OCI-M2 (cell line): ENCODE results near the gene CD4.
"Not testable (repeated sequence)": the region's sequence is repeated elsewhere in the genome, so short reads cannot be mapped to it uniquely, and the experiment has no call there.

Source experiments
- DNase-seq: peaks from one replicate; lab custom pipeline; 2025; ENCODE audit not compliant: unreplicated experiment; lab: John Stamatoyannopoulos, UW

CD4 gene

DNA sequence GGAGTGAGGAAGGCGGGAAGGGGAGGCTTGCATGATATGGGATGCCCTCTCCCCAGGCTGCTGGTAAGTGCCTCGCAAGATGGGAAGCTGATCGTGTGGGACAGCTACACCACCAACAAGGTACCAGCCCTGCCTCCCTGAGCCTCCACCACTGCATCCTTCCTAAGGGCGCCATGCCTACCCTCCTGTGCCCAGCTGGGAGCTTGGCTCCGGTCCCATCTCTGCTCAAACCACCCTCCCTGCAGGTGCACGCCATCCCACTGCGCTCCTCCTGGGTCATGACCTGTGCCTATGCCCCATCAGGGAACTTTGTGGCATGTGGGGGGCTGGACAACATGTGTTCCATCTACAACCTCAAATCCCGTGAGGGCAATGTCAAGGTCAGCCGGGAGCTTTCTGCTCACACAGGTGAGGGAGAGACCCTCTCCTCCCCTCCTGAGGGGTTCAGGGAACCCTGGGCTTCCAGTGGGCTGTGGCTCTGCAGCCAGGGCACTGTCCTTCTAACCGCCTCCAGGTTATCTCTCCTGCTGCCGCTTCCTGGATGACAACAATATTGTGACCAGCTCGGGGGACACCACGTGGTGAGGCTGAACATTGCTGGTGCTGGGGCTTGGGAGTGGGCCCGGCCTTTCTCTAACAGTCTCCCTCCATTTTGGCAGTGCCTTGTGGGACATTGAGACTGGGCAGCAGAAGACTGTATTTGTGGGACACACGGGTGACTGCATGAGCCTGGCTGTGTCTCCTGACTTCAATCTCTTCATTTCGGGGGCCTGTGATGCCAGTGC is 54.0 kb downstream of the CD4 start:
- no peak for DNase-seq

DNA sequence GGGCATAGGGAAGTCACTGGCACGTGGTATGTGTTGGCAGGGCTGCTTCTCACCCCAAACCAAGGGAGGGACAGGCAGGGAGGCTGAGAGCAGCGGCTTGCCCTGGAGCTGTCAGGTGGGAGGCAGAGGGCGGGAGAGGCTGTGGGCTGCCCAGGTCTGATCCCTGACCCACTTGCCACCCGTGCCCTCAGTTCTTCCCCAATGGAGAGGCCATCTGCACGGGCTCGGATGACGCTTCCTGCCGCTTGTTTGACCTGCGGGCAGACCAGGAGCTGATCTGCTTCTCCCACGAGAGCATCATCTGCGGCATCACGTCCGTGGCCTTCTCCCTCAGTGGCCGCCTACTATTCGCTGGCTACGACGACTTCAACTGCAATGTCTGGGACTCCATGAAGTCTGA is 56.1 kb downstream of the CD4 start:
- DNase-seq: no peak

DNA sequence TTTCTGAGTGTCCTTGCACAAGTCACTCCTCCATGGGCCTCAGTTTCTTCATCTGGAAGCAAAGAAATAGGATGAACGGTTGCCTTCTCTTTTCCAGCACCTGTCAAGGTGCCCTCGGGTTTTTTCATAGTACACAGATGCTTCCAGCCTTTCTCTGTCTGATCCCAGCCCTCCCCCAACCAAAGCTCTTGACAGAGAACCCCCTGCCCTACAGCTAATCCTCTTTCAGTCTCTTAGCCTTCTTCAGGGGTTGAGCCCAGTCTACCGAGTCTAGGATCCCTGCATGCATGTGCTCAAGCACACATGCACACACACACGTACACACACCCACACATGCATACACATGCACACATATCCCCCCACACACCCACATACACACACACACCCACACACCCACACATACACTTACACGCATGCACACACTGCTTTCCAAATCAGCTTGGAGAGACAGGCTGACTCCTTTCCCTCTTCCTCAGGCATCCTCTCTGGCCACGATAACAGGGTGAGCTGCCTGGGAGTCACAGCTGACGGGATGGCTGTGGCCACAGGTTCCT is 57.1 kb downstream of the CD4 start:
- DNase-seq: no peak

DNA sequence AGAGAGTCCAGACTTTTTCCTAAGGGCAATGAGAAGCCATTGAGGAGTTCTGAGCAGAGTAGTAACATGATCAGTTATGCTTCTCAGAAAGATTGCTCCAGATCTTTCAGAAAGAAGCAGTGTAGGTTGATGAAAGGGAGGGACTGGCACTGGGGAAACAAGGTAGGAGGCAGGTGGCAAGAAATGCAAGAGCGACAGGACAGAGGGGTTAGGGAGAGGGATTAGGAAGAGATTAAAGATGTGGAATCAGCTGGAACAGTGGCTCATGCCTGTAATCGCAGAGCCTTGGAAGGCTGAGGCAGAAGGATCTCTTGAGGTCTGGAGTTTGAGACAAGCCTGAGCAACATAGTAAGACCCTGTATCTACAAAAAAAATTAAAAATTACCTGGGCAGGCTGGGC is 58.3 kb downstream of the CD4 start:
- DNase-seq: no peak

DNA sequence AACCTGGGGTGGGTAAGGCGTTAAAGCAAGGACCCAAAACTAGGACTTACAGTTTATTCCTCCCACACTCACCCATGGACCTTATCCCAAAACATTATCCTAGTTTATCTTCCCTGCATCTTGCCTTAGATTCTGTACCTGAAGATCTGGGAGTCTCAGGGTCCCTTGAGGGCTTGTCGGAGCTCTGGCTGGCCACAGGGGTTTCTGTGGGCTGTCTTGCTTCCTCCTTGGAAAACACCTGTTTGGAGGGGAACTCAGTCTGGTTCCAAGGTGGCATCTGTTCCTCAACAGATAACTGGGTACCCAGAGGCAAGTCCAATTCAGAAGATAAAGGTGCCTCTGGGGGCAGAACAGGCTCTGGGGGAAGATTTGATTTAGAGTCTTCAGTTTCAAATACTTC is 60.1 kb downstream of the CD4 start:
- no peak for DNase-seq

DNA sequence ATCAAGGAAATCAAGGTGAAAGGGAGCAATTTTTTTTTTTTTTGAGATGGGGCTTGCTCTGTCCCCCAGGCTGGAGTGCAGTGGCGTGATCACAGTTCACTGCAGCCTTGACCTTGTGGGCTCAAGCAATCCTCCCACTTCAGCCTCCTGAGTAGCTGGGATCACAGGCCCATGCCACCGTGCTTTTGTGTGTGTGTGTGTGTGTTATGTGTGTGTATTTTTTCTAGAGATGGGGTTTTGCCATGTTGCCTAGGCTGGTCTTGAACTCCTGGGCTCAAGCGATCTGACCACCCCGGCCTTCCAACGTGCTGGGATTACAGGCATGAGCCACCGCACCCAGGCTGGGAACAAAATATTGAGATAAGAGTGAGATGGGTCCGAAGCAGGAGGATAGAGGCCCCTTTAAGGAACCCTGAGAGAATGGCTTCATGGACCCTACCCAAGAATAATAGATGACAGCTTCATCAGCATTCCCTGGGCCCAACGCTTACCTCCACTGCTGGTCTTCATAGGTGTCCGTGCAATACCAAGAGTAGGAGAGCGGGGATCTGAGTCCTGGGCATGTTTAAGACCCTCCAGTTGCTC is 60.7 kb downstream of the CD4 start:
- DNase-seq: no peak

DNA sequence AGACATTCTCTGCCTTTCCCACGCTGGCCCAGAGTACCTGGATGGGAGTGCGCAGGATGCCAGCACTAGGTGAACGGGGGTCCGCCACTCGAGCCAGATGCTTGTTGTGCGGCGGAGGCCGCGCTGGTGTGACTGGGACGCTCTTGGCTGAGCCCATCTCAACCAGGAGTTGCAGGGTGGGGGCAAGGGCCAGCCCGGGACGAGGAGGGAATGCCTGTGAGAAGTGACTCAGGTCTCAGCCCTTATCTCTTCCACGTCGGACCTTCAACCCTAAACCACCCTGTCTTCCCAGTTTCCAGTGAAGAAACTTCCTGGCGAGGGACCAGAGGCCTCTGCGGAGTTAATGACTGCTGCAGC is 61.4 kb downstream of the CD4 start:
- no peak for DNase-seq

DNA sequence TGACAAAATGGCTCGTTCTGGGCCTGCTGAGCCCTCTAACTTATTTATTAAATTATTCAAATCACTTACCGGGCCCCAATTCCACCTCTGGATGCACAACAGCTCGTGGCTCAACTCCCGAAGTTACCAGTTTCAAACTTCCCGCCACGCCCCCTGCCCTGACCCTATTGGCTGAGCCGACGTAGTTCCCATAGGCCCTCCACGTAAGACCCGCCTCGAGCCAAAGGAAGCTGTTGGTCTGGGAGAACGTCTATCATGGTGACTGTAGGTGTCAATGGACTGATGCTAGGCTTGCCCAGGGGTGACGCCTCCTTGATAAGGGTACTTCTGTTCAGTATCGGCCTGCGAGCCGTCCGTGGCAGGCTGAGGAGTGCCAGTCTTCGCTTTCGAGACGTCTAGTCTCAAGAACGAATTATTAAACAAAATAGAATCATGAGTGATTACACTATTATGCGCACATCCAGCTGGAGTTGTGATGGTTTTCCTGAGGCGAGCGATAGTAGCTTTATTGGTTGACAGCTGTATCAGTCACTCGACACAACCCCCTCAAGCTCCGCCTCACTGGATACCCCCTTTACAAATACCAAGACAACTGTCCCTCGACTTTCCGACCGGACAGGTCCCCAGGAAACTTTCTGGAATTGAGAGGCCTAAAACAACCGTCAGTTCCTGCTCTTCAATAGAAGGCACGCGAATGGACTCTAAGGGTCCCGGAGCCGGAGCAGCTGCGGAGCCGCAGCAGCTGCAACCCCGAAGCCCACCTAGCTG is 62.0 kb downstream of the CD4 start, which contains the start of gene CDCA3:
Gene CDCA3 (minus strand): TSS at position 134 of the 768 bp plus-strand sequence. CDS start 334 bp downstream, outside the sequence.
- peak; percentile 66 for DNase-seq

DNA sequence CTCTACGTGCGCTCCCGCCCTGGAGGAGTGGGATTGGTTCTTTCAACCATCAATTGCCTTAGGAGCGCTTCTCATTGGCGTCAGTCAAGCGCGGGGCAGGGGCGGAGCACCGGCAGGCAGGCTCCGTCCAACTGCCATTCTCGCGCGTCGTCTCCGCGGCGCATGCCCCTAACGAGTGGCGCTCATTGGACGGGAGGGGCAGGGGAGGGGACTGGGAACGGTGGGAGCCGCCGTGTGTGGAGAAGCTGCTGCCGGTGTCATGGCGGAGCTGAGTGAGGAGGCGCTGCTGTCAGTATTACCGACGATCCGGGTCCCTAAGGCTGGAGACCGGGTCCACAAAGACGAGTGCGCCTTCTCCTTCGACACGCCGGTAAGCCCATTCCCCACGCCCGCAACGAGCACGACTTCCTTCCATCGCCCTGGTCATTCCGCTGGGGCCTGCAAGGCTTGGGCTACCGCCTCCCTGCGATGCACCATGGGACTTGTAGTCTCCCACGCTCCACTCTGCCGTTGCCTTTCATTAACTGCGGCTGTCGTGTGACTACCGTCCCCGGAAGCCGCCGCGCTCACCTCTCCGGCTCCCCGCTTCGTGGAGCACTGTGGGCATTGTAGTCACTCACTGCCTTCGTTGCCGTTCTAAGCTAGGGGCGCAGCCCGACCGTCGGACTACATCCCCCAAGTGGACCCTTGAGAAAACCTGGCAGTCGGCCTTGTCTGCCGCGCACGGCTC is 62.8 kb downstream of the CD4 start, which contains the start of gene USP5:
Gene USP5 (plus strand): TSS at position 230 of the 730 bp plus-strand sequence. CDS start 30 bp downstream, at position 260.
- DNase-seq: peak; percentile 94

DNA sequence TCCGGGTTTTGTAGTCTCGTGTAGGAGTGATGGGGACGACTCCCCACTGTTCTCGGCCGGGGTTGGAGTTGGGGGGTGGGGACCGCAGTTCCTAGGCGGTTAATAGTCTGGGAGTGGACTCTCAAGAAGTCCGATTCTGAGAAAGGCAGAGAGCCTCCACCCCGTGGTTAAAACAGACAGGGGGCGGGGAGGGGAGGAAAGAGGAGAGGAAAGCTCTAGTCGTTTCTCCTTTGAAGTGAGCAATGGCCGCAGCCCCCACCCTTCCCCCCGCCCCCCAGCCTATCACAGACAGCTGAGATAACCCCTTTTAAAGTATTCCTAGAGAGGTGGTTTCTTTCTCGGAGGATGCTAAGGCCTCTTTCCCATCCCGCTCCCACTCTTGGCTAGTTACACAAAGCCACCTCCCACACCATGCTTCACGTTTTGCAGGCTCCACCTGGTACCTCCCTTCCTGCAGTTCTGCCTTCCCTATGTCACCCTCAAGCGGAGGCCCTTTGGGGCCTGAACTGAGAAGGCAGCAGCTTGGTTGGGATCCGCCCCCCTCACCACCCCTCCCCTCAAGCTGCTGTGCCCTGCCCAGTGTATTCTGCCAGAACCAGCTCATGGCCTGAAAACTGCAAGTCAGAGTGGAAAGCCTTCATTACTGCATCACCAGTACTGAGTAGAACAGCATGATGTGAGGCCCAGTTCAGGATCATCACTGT is 63.5 kb downstream of the CD4 start:
- no peak for DNase-seq

DNA sequence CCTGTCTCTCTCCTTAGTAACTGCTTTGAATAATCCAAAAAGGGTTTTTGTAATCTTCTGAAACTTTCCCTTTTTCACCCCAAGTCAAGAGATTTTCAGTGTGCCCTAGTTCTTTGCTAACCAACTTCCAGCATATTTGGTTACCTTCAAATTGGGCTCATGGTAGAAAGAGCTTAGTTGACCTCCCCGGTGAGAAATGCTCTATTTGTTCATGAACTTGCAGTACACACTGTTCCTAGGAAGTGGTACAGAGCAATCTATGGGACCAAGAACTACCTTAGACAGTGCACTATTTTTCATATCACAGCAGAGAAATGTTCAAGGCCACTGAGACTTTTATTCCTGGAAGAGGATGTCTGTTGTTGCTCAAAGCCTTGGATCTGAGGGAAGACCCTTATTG is 64.3 kb downstream of the CD4 start:
- no peak for DNase-seq

DNA sequence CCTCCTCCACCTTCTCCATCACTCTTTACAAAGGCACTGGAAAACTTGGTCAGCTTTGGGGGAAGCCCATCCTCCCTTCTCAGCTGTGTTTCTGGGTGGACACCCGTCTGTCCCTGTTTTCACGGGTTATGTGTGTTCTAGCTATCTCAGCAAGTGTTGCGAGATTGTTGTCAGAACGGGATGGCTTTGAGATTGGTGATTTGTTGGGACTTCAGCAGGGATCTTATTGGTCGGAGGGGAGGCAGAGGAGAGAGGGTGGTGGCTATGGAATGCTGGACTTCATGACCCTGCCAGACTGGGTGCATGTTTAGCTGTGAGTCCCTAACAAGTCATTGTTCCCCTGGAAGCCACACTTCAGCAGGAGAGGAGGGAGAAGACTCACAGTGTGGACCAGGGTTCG is 64.7 kb downstream of the CD4 start:
- no peak for DNase-seq

DNA sequence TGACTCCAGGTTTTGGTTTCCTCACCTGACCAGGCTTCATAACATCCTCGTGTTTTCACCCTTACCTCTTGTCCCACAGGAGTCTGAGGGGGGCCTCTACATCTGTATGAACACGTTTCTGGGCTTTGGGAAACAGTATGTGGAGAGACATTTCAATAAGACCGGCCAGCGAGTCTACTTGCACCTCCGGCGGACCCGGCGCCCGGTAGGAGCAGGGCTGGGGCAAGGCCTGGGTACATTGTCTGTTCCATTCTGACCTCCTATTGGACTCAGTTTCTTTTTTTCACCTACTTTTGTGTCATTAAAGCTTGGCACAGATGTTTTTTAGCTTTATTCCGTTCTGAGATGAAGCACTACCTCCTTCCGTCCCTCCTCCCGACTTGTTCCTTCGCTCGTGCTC is 66.0 kb downstream of the CD4 start:
- no peak for DNase-seq

DNA sequence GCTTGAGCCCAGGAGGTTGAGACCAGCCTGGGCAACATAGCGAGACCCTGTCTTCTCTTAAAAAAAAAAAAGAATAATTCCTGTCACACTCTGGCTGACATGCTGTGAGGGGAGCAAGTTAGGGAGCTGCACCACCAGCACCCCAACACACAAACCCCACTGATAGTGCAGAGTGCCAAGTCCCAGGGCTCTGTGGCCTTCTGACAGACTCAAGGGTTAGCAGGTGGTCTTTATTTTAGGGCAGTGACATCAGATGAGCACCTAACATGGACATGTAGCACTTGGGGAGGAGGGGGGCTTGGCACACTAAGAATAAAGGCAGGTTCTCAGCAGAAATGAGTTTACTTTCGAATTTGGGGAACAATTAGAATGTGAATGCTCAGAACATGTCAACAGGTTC is 69.5 kb downstream of the CD4 start:
- no peak for DNase-seq

DNA sequence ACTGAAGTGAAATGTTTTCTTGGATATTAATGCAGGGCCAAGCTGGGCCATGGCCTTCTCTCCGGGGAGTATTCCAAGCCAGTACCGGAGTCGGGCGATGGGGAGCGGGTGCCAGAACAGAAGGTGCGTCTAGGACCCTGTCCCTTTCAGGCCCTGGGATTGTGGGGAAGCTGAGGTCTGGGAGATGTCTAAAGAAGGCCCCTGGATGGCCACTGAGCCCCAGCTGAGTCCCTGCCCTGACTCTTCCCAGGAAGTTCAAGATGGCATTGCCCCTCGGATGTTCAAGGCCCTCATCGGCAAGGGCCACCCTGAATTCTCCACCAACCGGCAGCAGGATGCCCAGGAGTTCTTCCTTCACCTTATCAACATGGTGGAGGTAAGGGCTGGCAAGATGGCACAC is 70.8 kb downstream of the CD4 start:
- no peak for DNase-seq

DNA sequence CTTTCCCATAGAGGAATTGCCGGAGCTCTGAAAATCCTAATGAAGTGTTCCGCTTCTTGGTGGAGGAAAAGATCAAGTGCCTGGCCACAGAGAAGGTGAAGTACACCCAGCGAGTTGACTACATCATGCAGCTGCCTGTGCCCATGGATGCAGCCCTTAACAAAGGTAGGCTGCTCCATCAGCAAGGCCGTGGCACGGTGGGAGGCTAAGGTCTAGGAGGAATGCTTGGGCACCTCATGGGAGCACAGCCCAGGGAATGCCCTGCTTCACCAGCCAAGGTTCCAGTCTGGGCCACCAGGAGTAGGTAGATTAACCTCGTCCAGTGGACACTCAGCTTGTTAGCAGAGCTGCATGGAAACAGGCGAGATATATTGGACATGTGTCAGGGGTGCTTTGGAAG is 71.6 kb downstream of the CD4 start:
- no peak for DNase-seq

DNA sequence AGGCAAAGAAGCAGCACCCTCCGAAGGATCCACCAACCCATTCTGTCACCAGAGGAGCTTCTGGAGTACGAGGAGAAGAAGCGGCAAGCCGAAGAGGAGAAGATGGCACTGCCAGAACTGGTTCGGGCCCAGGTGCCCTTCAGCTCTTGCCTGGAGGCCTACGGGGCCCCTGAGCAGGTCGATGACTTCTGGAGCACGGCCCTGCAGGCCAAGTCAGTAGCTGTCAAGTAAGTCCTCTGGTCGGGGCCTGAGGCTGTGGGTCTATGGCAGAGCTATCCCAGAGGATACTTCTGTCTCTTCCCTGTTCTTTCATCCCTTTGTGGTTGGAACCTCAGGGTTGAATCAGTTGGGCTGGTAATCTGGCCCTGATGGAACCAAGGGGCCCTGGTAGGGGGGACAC is 72.1 kb downstream of the CD4 start:
- DNase-seq: no peak

DNA sequence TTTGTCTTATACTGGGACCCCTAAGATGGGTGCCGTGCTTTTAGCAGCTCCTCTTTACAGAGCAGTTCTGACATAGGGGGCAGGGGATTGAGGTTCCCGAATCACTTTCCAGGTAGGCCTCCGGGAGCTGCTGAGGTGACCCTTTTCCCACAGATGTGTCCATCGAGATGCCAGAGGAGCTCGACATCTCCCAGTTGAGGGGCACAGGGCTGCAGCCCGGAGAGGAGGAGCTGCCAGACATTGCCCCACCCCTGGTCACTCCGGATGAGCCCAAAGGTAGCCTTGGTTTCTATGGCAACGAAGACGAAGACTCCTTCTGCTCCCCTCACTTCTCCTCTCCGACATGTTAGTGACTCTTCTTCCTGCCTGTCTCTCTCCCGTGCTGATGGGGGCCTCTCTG is 73.7 kb downstream of the CD4 start:
- no peak for DNase-seq

DNA sequence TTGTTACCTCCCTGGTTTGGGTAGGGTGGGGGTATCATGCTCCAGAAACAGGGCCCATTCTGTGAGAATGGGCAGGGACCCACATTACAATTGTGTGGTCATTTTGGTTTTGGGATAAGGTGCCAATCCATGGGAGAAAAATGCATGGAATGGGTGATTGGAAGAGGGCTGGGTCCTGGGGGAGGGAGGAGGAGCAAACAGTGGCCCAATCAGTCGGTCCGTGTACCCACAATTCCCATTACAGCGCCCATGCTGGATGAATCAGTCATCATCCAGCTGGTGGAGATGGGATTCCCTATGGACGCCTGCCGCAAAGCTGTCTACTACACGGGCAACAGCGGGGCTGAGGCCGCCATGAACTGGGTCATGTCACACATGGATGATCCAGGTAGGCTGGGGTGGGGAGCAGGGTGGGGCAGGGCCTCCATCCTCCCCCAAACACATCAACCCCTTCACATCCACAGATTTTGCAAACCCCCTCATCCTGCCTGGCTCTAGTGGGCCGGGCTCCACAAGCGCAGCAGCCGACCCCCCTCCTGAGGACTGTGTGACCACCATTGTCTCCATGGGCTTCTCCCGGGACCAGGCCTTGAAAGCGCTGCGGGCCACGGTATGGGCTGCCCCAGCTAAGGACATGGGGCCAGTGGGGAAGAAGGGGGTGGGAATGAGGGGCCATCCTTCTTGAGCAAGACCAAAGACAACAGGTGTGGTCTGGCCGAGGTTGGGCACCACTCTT is 74.4 kb downstream of the CD4 start:
- no peak for DNase-seq

DNA sequence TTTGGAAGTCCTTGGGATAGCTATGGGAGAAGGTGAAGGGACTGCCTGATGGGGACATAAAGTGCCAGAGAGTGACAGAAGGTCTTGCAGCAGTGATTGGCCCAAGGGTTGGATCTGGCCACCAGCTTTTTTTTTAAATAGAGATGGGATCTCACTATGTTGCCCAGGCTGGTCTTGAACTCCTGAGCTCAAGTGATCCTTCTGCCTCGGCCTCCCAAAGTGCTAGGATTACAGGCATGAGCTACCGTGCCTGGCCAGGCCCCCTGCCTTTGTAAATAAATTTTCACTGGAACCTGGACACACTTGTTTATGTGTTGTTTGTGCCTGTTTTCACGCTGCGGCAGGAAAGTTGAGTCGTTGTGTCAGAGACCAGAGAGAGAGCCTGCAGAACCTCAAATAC is 76.0 kb downstream of the CD4 start:
- not testable (repeated sequence) for DNase-seq
